ENCODE measurements around the gene MRTFA.
"Not testable (repeated sequence)": the region's sequence is repeated elsewhere in the genome, so short reads cannot be mapped to it uniquely, and the experiment has no call there.

The MRTFA gene

DNA sequence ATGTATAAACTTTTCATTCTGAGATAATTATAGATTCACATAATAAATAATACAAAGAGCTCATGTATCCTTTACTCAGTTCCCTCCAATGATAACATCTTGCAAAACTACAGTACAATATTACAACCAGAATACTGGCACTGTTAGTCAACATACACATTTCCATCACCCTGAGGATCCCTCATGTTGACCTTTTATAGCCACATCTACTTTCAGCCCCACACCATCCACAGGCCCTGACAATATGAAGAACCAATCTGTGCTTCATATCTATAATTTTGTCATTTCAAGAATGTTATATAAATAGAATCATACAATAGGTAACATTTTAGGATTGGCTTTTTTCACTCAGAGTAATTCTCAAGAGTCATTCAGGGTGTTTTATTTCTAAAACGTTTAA lies 115.5 kb downstream of the MRTFA start:
- no peak for DNase-seq (ENCODE audit: low spot score)

DNA sequence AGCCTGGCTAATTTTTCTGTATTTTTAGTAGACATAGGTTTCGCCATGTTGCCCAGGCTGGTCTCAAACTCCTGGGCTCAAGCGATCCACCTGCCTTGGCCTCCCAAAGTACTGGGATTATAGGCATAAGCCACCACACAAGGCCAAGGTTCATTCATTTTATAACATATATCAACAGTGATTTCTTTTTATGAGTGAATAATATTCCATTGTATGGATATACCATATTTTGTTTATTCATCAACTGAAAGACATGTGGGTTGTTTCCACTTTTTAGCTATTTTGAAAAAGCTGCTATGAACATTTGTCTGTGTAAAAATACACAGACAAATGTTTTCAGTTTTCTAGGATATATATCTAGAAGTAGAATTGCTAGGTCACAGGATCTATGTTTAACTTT lies 116.0 kb downstream of the MRTFA start:
- no peak for DNase-seq (ENCODE audit: low spot score)

DNA sequence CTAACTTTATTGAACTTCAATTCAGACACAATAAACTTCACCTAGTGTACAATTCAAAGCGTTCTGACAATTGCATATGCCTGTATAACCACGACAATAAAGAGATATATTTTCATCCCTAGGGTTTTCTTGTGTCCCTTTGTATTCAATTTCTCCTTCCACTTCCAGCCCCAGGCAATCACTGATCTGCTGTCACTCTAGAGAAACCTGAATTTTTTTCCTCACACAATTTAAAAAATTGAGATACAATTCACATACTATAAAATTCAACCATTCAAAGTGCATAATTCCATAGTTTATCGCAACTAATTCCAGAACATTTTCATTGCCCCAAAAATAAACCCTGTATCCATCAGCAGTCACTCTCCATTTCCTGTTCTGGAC lies 116.6 kb downstream of the MRTFA start:
- DNase-seq (ENCODE audit: low spot score) = no peak

DNA sequence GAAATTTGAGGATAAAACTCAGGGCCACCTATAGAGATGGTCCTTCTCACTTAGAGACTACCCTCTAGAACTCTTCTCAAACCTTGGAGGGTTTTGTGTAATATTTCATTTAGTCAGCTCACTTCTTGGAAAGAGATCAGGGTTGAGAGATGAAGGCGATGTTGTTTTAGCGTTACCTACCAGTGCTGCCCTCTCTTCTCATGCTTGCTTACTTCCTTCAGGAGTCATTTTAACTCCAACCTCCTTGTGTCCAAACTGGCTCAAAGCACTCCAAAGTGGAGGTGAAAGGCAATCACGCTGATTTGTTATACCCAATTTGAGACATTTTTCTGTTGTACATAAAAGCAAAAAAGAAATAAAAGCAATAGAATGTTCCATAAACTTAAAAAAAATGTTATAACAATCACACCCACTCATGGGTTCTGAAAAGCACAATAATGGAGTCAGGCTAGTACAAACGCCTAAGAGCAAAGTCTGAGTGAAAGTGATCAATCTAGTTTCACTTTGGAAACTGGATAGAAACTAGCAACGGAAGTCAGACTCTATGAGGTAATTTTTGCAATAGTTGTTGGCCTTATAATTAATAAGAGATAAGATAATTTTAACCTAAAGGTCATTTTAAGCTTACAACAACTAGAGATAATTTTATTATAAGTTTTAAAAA lies 117.1 kb downstream of the MRTFA start:
- DNase-seq (ENCODE audit: low spot score) = no peak

DNA sequence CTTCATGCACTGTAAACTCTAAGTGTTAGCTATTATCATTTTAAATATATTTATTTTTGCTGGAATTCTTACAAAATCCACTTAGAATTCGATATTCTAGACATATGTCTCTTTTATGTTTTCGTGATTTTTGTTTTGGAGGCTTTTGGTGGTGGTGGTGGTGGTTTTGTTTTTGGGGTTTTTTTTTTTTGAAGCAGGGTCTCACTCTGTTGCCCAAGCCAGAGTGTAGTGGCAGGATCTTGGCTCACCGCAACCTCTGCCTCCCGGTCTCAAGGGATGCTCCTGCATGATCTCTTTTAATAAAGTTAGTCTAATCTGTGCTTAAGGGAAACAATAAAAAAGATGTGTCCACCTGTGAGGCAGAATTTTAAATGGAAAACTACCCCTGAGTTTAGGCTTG lies 117.7 kb downstream of the MRTFA start:
- DNase-seq (ENCODE audit: low spot score) = no peak

DNA sequence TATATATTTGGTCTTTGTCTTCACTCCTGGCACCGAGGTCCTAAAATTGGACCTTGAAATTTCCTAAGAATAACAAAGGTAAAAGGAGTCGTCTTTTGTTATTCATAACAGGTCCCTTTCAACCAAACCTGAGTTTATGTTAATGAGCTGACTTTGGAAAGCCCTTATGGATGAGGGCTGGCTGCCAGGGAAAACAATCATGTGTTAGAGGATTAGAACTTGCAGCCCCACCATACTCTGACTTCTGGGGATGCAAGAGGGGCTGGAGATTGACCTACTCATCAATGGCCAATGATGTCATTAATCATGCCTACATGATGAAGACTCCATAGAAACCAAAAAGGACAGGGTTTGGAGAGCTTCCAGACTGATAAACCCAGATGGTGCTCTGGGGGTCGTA lies 118.9 kb downstream of the MRTFA start:
- no peak for DNase-seq (ENCODE audit: low spot score)

DNA sequence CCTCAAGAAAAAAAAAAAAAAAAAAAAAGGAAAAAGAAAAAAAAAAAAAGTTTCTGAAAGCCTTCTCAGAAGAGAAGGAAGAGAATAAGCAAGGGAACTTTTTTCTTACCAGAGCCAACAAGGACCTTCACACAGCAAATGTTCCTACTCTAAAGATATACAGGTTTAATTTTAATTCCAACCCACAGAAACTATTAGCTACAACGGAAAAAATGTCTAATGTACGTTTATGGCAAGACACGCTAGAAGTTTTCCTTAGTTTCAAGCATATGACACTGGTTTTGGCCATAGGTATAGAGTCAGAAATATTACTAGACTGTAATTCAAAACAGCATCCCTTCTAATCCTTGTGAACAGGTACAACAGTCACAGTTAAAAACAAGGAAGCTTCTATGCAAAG lies 120.1 kb downstream of the MRTFA start:
- no peak for DNase-seq (ENCODE audit: low spot score)

DNA sequence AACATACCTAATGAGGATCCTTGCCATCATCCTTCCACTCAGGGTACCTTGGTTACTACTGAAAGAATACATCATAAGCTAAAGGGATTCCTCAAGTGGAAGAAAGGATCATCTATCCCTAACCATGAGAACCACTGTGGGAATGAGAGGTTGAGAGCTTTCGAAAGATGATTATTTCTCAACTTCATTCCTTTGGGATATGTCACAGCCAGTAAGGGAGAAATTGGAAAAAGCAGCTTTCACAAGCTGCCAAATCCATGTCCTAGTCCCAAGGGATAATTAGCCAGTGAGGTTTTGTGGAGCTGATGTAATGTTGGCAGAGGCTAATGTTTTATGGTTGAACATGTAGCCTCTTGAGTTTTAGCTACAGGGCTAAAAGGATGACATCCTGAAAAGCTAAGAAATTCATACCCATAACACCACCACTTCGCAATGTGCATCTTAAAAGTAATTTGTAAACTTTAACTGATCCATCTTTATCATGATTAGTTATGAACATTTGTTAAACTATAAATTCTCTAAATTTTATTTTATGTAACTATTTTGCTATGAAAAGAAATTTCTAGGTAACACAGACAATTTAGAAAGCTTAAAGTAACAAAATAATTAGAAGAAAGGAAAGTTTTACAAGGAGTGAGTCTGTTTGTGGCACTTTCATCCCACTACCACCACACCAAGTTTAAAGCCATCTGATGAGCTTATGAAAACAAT lies 123.9 kb downstream of the MRTFA start:
- DNase-seq (ENCODE audit: low spot score) = no peak

DNA sequence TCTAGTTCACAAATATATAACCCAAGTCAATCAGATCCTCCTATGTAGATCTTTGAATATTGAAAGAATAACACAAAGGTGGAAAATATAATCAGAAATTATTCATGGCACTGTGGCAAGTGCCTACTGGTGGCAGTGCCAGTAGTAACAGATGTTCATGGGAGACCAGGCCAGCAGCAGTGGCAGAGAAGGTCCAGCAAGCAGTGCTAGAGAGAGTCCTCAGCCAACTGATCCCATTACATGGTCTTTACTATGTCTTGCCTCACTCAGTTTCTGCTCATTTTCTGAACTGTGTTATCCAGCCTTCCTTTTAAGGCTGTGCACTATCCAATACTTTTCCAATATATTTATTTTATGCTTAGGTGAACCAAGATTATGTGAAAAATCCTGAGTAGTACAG lies 124.9 kb downstream of the MRTFA start:
- no peak for DNase-seq (ENCODE audit: low spot score)

DNA sequence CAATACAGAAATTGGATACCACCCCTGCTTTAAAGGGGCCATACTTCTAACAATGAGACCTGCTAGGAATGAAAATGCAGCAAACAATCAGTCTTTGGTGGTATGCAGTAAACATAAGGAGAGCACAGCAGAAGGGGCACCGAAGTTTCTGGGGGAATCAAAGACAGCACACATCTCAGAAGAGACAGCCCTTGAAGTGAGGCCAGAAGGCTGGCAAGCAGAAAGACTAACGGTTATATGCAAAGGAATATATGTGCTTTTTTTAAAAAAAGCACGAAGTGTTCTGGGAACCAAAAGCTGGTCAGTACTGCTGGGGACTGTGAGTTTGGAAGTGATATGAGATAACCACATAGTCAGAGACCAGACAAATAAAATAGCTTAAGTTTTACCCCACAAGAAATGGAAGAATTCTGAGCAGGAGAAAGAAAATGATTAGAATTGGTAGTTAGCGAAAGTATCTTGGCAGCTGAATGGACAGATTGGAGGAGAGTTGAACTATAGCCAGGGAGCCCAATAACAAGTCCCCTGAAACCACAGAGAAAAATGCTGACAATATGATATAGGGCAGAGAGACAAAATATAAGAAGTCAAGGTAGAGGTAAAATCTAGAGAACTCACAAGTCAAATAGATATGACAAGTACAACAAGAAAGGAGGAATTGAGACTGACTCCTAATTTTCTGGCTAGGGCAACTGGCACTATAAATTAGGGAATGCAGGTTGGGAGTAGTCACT lies 125.7 kb downstream of the MRTFA start:
- no peak for DNase-seq (ENCODE audit: low spot score)

DNA sequence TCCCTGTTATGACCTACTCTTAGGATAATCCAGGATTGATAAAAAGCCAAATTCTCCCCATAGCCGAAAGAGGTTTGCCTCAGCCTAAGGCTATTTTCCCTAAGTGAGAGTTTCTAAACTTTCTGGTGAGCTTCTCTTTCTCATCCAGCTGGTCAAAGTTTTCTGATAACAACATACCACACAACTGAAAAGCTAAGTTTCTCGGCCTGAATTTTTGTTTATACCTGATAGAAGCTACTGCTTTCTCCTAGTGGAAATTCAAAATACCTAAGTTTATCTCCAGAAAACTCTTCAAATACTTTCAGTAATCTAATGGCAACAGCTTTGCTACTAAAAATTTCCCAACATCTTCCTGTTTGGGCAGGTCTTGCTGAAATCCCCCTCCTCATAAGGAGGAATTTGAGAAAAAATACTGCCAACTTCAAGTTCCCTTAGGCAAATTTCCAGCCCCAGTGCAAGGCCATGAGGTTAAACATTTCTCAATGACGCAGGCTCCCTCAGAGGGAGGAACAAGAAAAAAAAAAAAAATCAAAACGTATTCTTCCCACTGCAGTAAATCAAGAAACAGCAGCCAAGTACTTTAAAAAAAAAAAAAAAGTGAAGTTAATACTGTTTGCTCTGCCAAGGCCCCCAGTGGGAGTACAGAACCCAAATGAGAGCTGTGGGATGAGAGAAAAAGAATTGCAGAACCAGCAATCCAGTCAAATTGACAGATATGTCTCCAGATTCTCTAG lies 127.0 kb downstream of the MRTFA start:
- no peak for DNase-seq (ENCODE audit: low spot score)

DNA sequence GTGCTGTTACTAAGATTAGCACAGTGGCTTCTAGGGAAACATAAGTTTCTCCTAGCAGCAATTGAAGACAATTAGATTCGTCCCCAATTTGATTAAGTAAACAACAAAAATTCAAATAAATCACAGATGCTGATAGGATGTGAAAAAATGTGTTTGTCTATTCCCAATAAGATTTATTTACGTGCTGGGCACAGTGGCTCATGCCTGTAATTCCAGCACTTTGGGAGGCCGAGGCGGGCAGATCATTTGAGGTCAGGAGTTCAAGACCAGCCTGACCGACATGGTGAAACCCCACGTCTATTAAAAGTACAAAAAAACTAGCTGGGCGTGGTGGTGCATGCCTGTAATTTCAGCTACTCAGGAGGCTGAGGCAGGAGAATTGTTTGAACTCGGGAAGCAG lies 128.5 kb downstream of the MRTFA start:
- DNase-seq (ENCODE audit: low spot score) = not testable (repeated sequence)

DNA sequence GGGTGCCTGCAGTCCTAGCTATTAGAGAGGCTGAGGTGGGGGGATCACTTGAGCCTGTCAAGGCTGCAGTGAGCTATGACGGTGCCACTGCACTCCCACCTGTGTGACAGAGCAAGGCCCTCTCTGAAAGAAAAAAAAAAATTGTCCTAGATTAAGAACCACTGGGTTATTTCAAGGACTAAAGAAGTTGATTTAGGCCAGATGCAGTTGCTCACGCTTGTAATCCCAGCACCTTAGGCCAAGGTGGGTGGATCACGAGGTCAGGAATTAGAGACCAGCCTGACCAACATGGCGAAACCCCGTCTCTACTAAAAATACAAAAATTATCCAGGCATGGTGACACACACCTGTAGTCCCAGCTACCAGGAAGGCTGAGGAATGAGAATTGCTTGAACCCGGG lies 129.0 kb downstream of the MRTFA start:
- DNase-seq (ENCODE audit: low spot score) = no peak

DNA sequence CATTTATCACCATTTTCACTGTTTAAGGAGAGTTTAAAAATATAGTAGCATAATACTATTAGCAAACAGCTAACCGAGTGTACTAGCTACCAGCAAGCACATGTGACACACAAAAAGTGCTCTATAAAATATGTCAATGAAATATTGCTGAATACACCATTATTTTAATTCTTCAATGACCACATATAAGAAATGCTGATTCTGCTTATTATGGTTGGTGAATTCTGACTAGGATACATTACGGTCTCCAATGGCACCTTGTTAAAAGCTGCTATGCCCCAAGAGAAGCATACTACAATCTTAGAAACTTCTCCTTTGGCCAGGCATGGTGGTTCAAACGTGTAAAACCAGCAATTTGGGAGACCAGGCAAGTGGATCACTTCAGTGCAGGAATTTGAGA lies 129.8 kb downstream of the MRTFA start:
- DNase-seq (ENCODE audit: low spot score) = no peak

DNA sequence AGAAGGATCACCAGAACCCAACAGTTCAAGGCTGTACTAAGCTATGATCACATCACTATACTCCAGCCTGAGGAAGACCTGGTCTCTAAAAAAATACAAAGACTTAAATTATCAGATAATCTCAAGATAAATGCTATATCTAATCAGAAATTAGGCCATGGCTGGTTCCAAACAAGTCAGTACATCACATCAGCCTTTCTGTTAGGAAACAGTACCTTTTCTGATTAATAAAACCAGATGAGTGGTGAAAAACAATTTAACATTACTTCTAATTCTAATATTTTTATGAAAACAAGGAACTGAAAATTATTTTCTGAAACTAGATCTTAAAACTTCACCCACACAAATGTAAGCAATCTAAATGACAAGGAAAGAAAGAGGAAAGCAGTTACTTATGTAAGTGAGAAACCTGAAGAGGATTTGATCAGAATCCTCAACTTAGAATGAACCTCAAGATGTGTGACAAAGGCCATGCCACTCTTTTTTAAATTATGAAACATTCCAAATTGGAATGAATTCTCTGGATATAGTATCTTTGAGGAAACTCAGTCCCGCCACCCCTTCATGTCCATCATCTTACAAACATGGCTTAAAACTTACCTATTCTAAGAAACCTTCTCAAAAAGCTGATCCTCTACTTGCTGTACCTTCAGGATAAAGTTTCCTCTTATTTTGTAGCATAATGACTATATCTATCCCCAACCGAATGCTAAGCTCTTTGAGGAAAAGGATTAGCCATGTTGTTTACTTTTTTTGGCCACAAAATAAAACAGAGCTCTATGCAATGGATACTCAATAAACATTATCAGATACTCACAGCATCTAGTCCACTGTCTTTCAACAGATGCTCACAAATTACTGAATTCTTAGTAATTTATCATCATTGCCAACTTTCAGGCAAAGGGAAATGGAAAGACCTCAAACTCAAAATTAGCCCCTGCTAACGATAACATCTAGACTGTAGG lies 132.0 kb downstream of the MRTFA start:
- no peak for DNase-seq (ENCODE audit: low spot score)

DNA sequence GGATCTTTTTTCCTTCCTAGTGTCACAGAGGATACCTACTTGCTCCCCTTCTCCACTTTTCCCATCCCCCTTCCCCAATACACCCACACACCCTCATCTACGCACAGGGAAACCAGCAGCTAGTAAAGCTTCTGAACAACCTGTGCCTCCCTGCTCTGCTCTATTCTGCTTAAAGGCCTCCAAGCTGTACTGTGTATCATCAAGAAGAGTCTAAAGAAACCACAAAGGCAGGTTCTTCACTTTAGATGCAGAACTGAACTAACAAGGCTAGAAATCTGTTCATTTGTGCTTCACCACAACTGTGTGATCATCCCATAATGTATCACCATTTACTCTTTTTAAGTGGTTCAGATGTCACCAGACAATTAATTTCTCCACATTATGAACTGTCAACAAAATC lies 133.6 kb downstream of the MRTFA start:
- DNase-seq (ENCODE audit: low spot score) = no peak

DNA sequence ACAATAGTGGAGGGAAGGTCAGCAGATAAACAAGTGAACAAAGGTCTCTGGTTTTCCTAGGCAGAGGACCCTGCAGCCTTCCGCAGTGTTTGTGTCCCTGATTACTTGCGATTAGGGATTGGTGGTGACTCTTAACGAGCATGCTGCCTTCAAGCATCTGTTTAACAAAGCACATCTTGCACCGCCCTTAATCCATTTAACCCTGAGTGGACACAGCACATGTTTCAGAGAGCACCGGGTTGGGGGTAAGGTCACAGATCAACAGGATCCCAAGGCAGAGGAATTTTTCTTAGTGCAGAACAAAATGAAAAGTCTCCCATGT lies 136.1 kb downstream of the MRTFA start:
- not testable (repeated sequence) for DNase-seq (ENCODE audit: low spot score)

DNA sequence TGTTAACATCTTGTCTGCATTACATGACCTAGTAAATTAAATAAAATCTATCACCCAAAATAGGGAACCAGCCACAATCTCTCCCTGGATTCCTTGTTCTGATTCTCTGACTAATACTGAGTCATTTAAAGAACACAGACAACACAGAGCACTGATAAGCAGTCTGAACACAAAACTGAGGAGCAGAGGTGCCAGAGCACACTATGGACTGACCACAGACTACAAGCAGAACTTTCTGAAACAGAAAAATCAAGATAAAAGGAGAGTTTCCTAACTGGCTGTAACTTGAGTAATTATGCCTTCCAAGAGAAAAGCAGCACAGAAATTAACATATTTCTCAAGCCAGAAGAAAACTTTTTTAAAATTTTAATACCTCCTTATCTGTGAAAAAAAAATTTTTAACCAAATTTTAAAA lies 137.3 kb downstream of the MRTFA start:
- no peak for DNase-seq (ENCODE audit: low spot score)

DNA sequence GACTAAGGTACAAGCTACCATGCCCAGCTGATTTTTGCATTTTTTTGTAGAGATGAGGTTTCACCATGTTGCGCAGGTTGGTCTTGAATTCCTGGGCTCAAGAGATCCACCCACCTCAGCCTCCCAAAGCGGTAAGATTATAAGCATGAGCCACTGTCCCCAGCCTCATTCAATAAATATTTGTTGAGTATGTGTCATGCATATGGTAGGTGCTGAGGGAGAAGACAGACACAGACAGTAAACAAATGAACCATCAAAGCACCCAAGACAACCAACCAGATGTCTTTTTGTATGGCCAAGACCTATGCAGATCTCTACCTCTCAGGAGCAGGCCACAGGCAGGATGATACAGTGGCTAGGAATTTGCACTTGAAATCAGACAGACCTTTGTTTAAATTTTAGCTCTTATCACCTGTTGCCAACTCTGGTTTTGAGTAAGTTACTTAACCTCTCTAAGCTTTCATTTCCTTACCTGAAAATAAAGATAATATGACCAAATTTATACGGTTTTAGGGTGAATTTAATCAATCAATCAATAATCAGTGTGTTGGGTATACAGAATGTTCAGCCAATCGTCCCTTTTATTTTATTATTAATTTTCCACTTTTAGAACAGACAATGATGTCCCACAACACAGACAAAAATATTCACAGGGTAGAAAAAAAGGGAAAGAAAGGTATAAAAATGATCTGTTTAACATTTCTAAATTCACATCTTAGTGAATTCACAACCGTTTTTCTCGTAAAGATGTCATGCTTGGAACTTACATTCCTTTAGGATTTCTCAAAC lies 137.9 kb downstream of the MRTFA start:
- DNase-seq (ENCODE audit: low spot score) = no peak

DNA sequence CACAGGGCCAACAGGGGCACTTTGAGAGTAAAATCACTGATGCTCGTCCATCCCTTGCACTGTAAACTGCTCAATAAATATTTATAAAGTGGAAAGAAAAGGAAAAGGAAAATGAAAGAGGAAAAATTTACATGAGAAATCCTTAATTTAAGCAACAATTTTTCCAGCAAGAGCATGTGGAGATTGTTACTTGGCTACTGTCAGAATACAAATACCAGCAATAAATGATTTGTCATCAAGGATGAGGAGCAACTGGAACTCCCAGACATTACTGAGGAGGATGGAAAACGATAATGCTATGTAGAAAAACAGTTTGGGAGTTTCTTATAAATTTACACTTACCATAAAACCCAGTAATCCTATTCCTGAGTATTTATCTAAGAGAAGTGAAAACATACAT lies 143.1 kb downstream of the MRTFA start:
- DNase-seq (ENCODE audit: low spot score) = no peak
